Lung (tissue), 12 donors: ENCODE results near the gene KLHDC4. TPM values are rescaled to one million over a fixed set of nuclear protein-coding genes. Genes with fewer than 3 reads are reported as not detected.
"Not testable (repeated sequence)": the region's sequence is repeated elsewhere in the genome, so short reads cannot be mapped to it uniquely, and the experiment has no call there.

ENCODE experiments used
- ATAC-seq: fragments of 200-7000 bp; cut with Tn5 transposase; one replicate; pipeline ENCODE4 v1.9.1; 2020; ENCODE audit warnings: moderate number of reproducible peaks; ENCODE audit not compliant: insufficient read depth, low FRiP score
- DNase-seq, 3 donors: peaks; one replicate each; pipeline ENCODE4 v3.0.0-alpha.2; 2013 to 2017
- H3K27ac ChIP-seq, 2 donors: one replicate each; pipeline ENCODE4 v1.5.1; 2013; ENCODE audit warnings: mild to moderate bottlenecking in 2 of 2, moderate library complexity in 2 of 2, control low read depth in 1 of 2, inconsistent platforms in 1 of 2, low read depth in 1 of 2, low read length in 1 of 2
- H3K27me3 ChIP-seq, 3 donors: one replicate each; pipeline ENCODE4 v1.5.1; 2013; ENCODE audit warnings: low read length in 2 of 3; ENCODE audit not compliant: control insufficient read depth in 3 of 3, insufficient read depth in 3 of 3
- H3K36me3 ChIP-seq, 4 donors: one replicate each; pipeline ENCODE4 v1.5.1; 2013; ENCODE audit warnings: low read length in 4 of 4, mild to moderate bottlenecking in 1 of 4, moderate library complexity in 1 of 4; ENCODE audit not compliant: control insufficient read depth in 4 of 4, insufficient read depth in 4 of 4
- H3K4me1 ChIP-seq, 5 donors: one replicate each; pipeline ENCODE4 v1.5.1; 2013; ENCODE audit warnings: low read length in 5 of 5, mild to moderate bottlenecking in 2 of 5, moderate library complexity in 1 of 5; ENCODE audit not compliant: control insufficient read depth in 5 of 5, insufficient read depth in 5 of 5
- H3K4me3 ChIP-seq: one replicate; pipeline ENCODE4 v1.5.1; 2013; ENCODE audit warnings: mild to moderate bottlenecking, control low read depth, moderate library complexity
- H3K9ac ChIP-seq, 2 donors: one replicate each; pipeline ENCODE4 v1.5.1; 2013; ENCODE audit warnings: low read length in 2 of 2, control low read depth in 1 of 2; ENCODE audit not compliant: insufficient read depth in 1 of 2
- H3K9me3 ChIP-seq, 4 donors: one replicate each; pipeline ENCODE4 v1.5.1; 2013; ENCODE audit warnings: low read length in 3 of 4, mild to moderate bottlenecking in 1 of 4, moderate library complexity in 1 of 4; ENCODE audit not compliant: control insufficient read depth in 4 of 4, insufficient read depth in 3 of 4
- CTCF ChIP-seq: IDR thresholded peaks from 2 replicates; pipeline ENCODE4 v1.5.1; 2012; ENCODE audit warnings: mild to moderate bottlenecking; ENCODE audit errors: control extremely low read depth, extremely low read depth
- WGBS, 2 donors: extraction: QIAGEN DNeasy Blood & Tissue Kit; methylation state at CpG; one replicate each; pipeline ENCODE4 v1.1.7; 2013; 5-methylcytosine and 5-hydroxymethylcytosine counted together
- polyA plus RNA-seq, 2 donors: library from polyadenylated mRNA; stranded (reverse); fragments of 200-250 nt; gene quantifications; one replicate each; pipeline ENCODE4 v1.2.1, GENCODE V29; 2013
- total RNA-seq, 2 donors: library from RNA; depleted of rRNA in 1 of 2; stranded (reverse); fragments of >200 nt in 1 of 2; gene quantifications; one replicate each; pipeline ENCODE4 v1.2.1, GENCODE V29; 2014 to 2021
- donor health status: control.
- donor health status: control.
- donor health status: Bipolar disorder and iron deficiency.
- donor health status: healthy.
- donor health status: DM: yes; HTN: yes; CAD: no.

The KLHDC4 gene
- total and polyA plus RNA-seq, 4 donors, result 23.3 to 48.4 (median 38.4) TPM

- peaks cover 0 to 4% (median 0%) of the 10 kb centered on the region in 5 donors for H3K4me1 ChIP-seq
- DNase-seq, result peak in 2 of 3 donors; percentile 40 to 45
- H3K27me3 ChIP-seq, result no peaks in the 10 kb centered on the region
- WGBS, 2 donors, result 75 to 82% methylated on average over 17 of the region's 17 CpGs
- peak overlapping the region in 1 of 2 donors; percentile 13 for H3K27ac ChIP-seq
- no peak overlapping the region for H3K9ac ChIP-seq
- no peaks in the 10 kb centered on the region for H3K9me3 ChIP-seq
- no peak for TF ChIP-seq CTCF
- ATAC-seq, result no peak
- no peaks in the 10 kb centered on the region for H3K36me3 ChIP-seq
- H3K4me3 ChIP-seq, result no peak overlapping the region
Measured at GRCh38 chr16:87790292-87791100, 24.7 kb upstream of the KLHDC4 start.

DNA sequence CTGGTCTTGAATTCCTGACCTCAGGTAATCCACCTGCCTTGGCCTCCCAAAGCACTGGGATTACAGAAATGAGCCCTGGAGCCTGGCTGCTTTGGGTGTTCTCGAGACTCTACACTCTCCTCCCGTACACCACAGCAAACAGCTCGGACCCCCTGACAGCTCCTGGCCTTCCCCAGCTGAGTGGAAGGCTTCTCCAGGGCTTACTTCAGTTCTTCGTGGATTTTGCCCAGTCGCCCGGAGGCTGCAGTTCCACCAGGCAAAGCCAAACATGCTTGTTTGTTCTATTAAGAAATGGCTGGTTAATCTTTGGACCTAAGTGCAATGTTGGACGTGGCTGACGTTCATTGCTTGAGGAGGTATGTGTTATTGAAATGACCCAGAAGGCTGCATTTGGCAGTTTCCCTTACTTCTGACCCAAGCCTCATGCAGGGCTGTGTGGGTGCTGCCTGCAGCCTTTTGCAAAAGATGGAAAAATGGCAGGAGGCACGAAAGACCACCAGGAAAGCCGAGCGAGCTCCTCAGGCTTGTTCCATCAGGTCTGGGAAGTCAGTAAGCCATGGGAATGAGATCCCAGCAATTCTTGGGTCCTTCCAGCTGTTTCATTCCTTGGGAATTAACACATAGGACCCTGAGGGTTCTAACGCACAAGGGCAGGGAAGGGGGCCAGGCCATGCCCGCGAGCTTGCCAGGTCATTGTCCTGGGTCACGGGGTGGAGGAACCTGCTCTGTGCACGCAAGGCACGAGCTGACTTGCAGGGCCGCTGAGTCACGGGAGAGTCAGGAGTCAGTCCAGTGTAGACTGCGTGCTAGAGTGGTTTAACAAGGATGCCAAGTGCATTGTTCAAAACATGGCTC, 23.9 kb upstream of the KLHDC4 start:
- no peaks in the 10 kb centered on the region for H3K36me3 ChIP-seq
- H3K4me1 ChIP-seq, result peaks cover 0 to 4% (median 0%) of the 10 kb centered on the region in 5 donors
- peak; percentile 53 for ATAC-seq
- H3K9me3 ChIP-seq, result no peaks in the 10 kb centered on the region
- peak overlapping the region in 1 of 2 donors; percentile 70 for H3K27ac ChIP-seq
- H3K4me3 ChIP-seq, result no peak overlapping the region
- WGBS, 2 donors, result 69 to 84% methylated on average over 20 of the region's 20 CpGs
- TF ChIP-seq CTCF, result no peak
- no peaks in the 10 kb centered on the region for H3K27me3 ChIP-seq
- H3K9ac ChIP-seq, result no peak overlapping the region
- DNase-seq, result peak; percentile 47 to 85 (median 77)

GRCh38 chr16:87788730-87789436, 23.1 kb upstream of the KLHDC4 start:
- H3K4me3 ChIP-seq, H3K27me3 ChIP-seq, H3K9ac ChIP-seq, ATAC-seq, H3K4me1 ChIP-seq, H3K9me3 ChIP-seq, H3K27ac ChIP-seq, H3K36me3 ChIP-seq, DNase-seq: not testable (repeated sequence)
- WGBS, 2 donors, result 81 to 92% methylated on average over 10 of the region's 10 CpGs

DNA sequence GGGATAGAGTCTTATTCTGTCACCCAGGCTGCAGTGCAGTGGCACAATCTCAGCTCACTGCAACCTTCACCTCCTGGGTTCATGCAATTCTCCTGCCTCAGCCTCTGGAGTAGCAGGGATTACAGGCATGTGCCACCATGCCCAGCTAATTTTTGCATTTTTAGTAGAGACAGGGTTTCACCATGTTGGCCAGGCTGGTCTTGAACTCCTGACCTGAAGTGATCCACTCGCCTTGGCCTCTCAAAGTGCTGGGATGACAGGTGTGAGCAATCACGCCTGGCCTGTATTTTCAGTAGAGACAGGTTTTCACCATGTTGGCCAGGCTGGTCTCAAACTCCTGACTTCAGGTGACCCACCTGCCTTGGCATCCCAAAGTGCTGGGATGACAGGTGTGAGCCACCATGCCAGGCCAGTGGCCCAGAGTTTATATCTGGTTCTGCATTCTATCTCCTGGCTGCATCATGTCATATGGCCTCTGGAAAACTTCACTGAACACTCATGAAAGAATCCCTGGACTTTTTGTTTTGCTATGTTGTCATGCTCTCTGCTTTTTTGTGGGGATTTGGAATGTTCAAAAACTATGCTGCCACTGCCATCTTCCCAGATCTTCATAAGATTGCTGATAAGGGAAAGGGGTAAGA, 21.8 kb upstream of the KLHDC4 start:
- not testable (repeated sequence) for H3K4me1 ChIP-seq, H3K9ac ChIP-seq, H3K4me3 ChIP-seq, H3K27me3 ChIP-seq, H3K9me3 ChIP-seq, ATAC-seq, H3K36me3 ChIP-seq, DNase-seq
- H3K27ac ChIP-seq, result peak overlapping the region in 1 of 2 donors; percentile 8
- 85 to 96% methylated on average over 2 of the region's 2 CpGs for WGBS, 2 donors
